Calu3 (cell line): ENCODE data around the gene FOXP1. TPM values are rescaled to one million over a fixed set of nuclear protein-coding genes. Genes with fewer than 3 reads are reported as not detected.

Experiments
- BruUV-seq: library from RNA; stranded (reverse); fragments of 400-500 nt; replicated peaks from 2 replicates; lab custom pipeline; 2021; lab: Mats Ljungman, UMichigan
- CTCF ChIA-PET: fragments of 300-600 bp; sonication (Branson Sonifier 250); formaldehyde crosslinking; loops from one replicate; lab custom pipeline; 2022; ENCODE audit warnings: antibody characterized with exemption; lab: Charles Lee
- DNase-seq: peaks from one replicate; pipeline ENCODE4 v3.0.0; 2022
- H3K27ac Mint-ChIP-seq: one replicate; pipeline ENCODE4 v1.8.0; 2022; ENCODE audit warnings: mixed read lengths; ENCODE audit not compliant: unreplicated experiment
- H3K27me3 Mint-ChIP-seq: one replicate; pipeline ENCODE4 v1.8.0; 2022; ENCODE audit warnings: mixed read lengths; ENCODE audit not compliant: unreplicated experiment
- H3K36me3 Mint-ChIP-seq: one replicate; pipeline ENCODE4 v1.8.0; 2022; ENCODE audit warnings: mild to moderate bottlenecking, moderate library complexity, mixed read lengths; ENCODE audit not compliant: insufficient read depth, unreplicated experiment
- H3K4me1 Mint-ChIP-seq: one replicate; pipeline ENCODE4 v1.8.0; 2022; ENCODE audit warnings: mild to moderate bottlenecking, low read depth, mixed read lengths; ENCODE audit not compliant: unreplicated experiment
- H3K4me3 Mint-ChIP-seq: one replicate; pipeline ENCODE4 v1.8.0; 2022; ENCODE audit warnings: mild to moderate bottlenecking, low read depth, moderate library complexity, mixed read lengths; ENCODE audit not compliant: unreplicated experiment
- H3K9me3 Mint-ChIP-seq: one replicate; pipeline ENCODE4 v1.8.0; 2022; ENCODE audit warnings: low read depth, mixed read lengths; ENCODE audit not compliant: unreplicated experiment
- CTCF ChIP-seq: fragments of 200-600 bp; IDR thresholded peaks from one replicate; pipeline ENCODE4 v1.8.0; 2022; ENCODE audit warnings: antibody characterized with exemption; ENCODE audit not compliant: unreplicated experiment
- intact Hi-C: fragments of 100-400 bp; cut with micrococcal nuclease; formaldehyde crosslinking; loops from one replicate; pipeline ENCODE4 v1.10.0; 2022; ENCODE audit not compliant: unreplicated experiment
- total RNA-seq: library from RNA; stranded (reverse); gene quantifications from 2 replicates; pipeline ENCODE4 v1.2.3, GENCODE V29; 2022

The FOXP1 gene
- total RNA-seq, 1 experiment from 2014 or later: 82.8 TPM

- H3K36me3 Mint-ChIP-seq: peaks cover 12% of the 10 kb centered on the region
- H3K9me3 Mint-ChIP-seq: no peaks in the 10 kb centered on the region
- peak overlapping the region; percentile 47 for H3K27ac Mint-ChIP-seq
- H3K4me3 Mint-ChIP-seq: peak overlapping the region; percentile 26
- intact Hi-C loops: no loop called here
- TF ChIP-seq CTCF: no peak
- CTCF ChIA-PET: interaction anchor here (0.5 to 0.7 kb wide), 2 partner anchors 18 to 40 kb away, joined by 3 to 4 read pairs; no protein-coding TSS in a partner anchor
- peak; percentile 27 for DNase-seq
- H3K4me1 Mint-ChIP-seq: peaks cover 32% of the 10 kb centered on the region
- no peaks in the 10 kb centered on the region for H3K27me3 Mint-ChIP-seq
- no TSS peak for BruUV-seq
Measured at GRCh38 chr3:71057526-71057894, 526.0 kb downstream of the FOXP1 start.

GRCh38 chr3:71056327-71056726, 527.2 kb downstream of the FOXP1 start:
- H3K36me3 Mint-ChIP-seq: peaks cover 20% of the 10 kb centered on the region
- no peak overlapping the region for H3K27ac Mint-ChIP-seq
- TF ChIP-seq CTCF: no peak
- no peaks in the 10 kb centered on the region for H3K27me3 Mint-ChIP-seq
- intact Hi-C loops: no loop called here
- H3K9me3 Mint-ChIP-seq: no peaks in the 10 kb centered on the region
- H3K4me1 Mint-ChIP-seq: peaks cover 32% of the 10 kb centered on the region
- no peak for DNase-seq
- CTCF ChIA-PET: no interaction called here
- peak overlapping the region; percentile 26 for H3K4me3 Mint-ChIP-seq
- no TSS peak for BruUV-seq

- intact Hi-C loops: no loop called here
- no peak for TF ChIP-seq CTCF
- CTCF ChIA-PET: no interaction called here
- Mint-ChIP-seq H3K27ac (no peak overlapping the region), H3K36me3 (peaks cover 25% of the 10 kb centered on the region), H3K4me3 (no peak overlapping the region), H3K27me3 (no peaks in the 10 kb centered on the region), H3K4me1 (peaks cover 40% of the 10 kb centered on the region), H3K9me3 (no peaks in the 10 kb centered on the region)
- no peak for DNase-seq
- BruUV-seq: no TSS peak
Measured at GRCh38 chr3:71055257-71056001, 528.1 kb downstream of the FOXP1 start.

- H3K27me3 Mint-ChIP-seq: no peaks in the 10 kb centered on the region
- H3K4me1 Mint-ChIP-seq: peaks cover 47% of the 10 kb centered on the region
- peaks cover 30% of the 10 kb centered on the region for H3K36me3 Mint-ChIP-seq
- no peak for TF ChIP-seq CTCF
- no peak for DNase-seq
- no peak overlapping the region for H3K4me3 Mint-ChIP-seq
- H3K27ac Mint-ChIP-seq: no peak overlapping the region
- no TSS peak for BruUV-seq
- intact Hi-C loops: no loop called here
- H3K9me3 Mint-ChIP-seq: no peaks in the 10 kb centered on the region
- CTCF ChIA-PET: no interaction called here
Measured at GRCh38 chr3:71054312-71054711, 529.2 kb downstream of the FOXP1 start.
